ES-I3 (cell line): Measurements from ENCODE around the gene KIFC3.

Source experiments
- H3K36me3 ChIP-seq: 2 replicates; pipeline ENCODE4 v1.6.1; 2013; ENCODE audit warnings: mild to moderate bottlenecking, low read length, control low read depth, moderate library complexity; ENCODE audit not compliant: insufficient read depth
- H3K4me1 ChIP-seq: 2 replicates; pipeline ENCODE4 v1.6.1; 2013; ENCODE audit warnings: mild to moderate bottlenecking, control low read depth, low read length; ENCODE audit not compliant: insufficient read depth
- H3K9ac ChIP-seq: 2 replicates; pipeline ENCODE4 v1.6.1; 2013; ENCODE audit warnings: low read depth, mild to moderate bottlenecking, low read length, moderate library complexity
- H3K9me3 ChIP-seq: 2 replicates; pipeline ENCODE4 v1.6.1; 2013; ENCODE audit warnings: mild to moderate bottlenecking, low read length, moderate library complexity; ENCODE audit not compliant: control insufficient read depth, insufficient read depth

KIFC3 gene

GRCh38 chr16:57778658-57779057 is 23.6 kb downstream of the KIFC3 start:
- no peak overlapping the region for H3K9ac ChIP-seq
- peaks cover 31% of the 10 kb centered on the region for H3K4me1 ChIP-seq
- H3K36me3 ChIP-seq: no peaks in the 10 kb centered on the region
- no peaks in the 10 kb centered on the region for H3K9me3 ChIP-seq

GRCh38 chr16:57775661-57776469 is 26.4 kb downstream of the KIFC3 start:
- Histone ChIP-seq H3K9me3 (no peaks in the 10 kb centered on the region), H3K36me3 (no peaks in the 10 kb centered on the region), H3K9ac (no peak overlapping the region), H3K4me1 (peaks cover 25% of the 10 kb centered on the region)

- Histone ChIP-seq H3K36me3 (no peaks in the 10 kb centered on the region; the same call in 1 of the 2 replicates), H3K9me3 (no peaks in the 10 kb centered on the region), H3K9ac (no peak overlapping the region), H3K4me1 (peaks cover 25% of the 10 kb centered on the region)
These were observed 27.5 kb downstream of the KIFC3 start for GRCh38 chr16:57774705-57775285.

- Histone ChIP-seq H3K9ac (no peak overlapping the region), H3K36me3 (no peaks in the 10 kb centered on the region; the same call in 1 of the 2 replicates), H3K9me3 (no peaks in the 10 kb centered on the region), H3K4me1 (peaks cover 25% of the 10 kb centered on the region)
These were observed 28.5 kb downstream of the KIFC3 start for GRCh38 chr16:57773655-57774295.

- H3K36me3 ChIP-seq: no peaks in the 10 kb centered on the region; the same call in 1 of the 2 replicates
- no peaks in the 10 kb centered on the region for H3K9me3 ChIP-seq
- H3K9ac ChIP-seq: no peak overlapping the region
- peaks cover 25% of the 10 kb centered on the region for H3K4me1 ChIP-seq
These were observed 29.3 kb downstream of the KIFC3 start for GRCh38 chr16:57773019-57773418.

GRCh38 chr16:57771141-57771785 is 31.0 kb downstream of the KIFC3 start:
- H3K4me1 ChIP-seq: peaks cover 21% of the 10 kb centered on the region
- no peaks in the 10 kb centered on the region; the same call in 1 of the 2 replicates for H3K36me3 ChIP-seq
- no peak overlapping the region for H3K9ac ChIP-seq
- H3K9me3 ChIP-seq: no peaks in the 10 kb centered on the region

GRCh38 chr16:57770361-57770760 is 31.9 kb downstream of the KIFC3 start:
- Histone ChIP-seq H3K4me1 (peaks cover 20% of the 10 kb centered on the region), H3K36me3 (no peaks in the 10 kb centered on the region; the same call in 1 of the 2 replicates), H3K9me3 (no peaks in the 10 kb centered on the region), H3K9ac (no peak overlapping the region)

GRCh38 chr16:57769541-57770145 is 32.6 kb downstream of the KIFC3 start:
- H3K4me1 ChIP-seq: peaks cover 16% of the 10 kb centered on the region
- no peak overlapping the region for H3K9ac ChIP-seq
- no peaks in the 10 kb centered on the region for H3K9me3 ChIP-seq
- no peaks in the 10 kb centered on the region; the same call in 1 of the 2 replicates for H3K36me3 ChIP-seq

GRCh38 chr16:57766714-57767348 is 35.5 kb downstream of the KIFC3 start:
- Histone ChIP-seq H3K9me3 (no peaks in the 10 kb centered on the region), H3K4me1 (peaks cover 9% of the 10 kb centered on the region), H3K36me3 (no peaks in the 10 kb centered on the region; the same call in 1 of the 2 replicates), H3K9ac (no peak overlapping the region)

GRCh38 chr16:57765160-57765728 is 37.0 kb downstream of the KIFC3 start:
- Histone ChIP-seq H3K9ac (no peak overlapping the region), H3K36me3 (no peaks in the 10 kb centered on the region; the same call in 1 of the 2 replicates), H3K9me3 (no peaks in the 10 kb centered on the region), H3K4me1 (peaks cover 12% of the 10 kb centered on the region)

- H3K9ac ChIP-seq: no peak overlapping the region
- H3K9me3 ChIP-seq: no peaks in the 10 kb centered on the region
- peaks cover 14% of the 10 kb centered on the region for H3K4me1 ChIP-seq
- no peaks in the 10 kb centered on the region for H3K36me3 ChIP-seq
These were observed 37.7 kb downstream of the KIFC3 start for GRCh38 chr16:57764341-57765159.

GRCh38 chr16:57764006-57764340 is 38.3 kb downstream of the KIFC3 start:
- Histone ChIP-seq H3K9me3 (no peaks in the 10 kb centered on the region), H3K36me3 (no peaks in the 10 kb centered on the region), H3K9ac (no peak overlapping the region), H3K4me1 (peaks cover 14% of the 10 kb centered on the region)
